ENCODE results near the gene CNOT3.

DNA sequence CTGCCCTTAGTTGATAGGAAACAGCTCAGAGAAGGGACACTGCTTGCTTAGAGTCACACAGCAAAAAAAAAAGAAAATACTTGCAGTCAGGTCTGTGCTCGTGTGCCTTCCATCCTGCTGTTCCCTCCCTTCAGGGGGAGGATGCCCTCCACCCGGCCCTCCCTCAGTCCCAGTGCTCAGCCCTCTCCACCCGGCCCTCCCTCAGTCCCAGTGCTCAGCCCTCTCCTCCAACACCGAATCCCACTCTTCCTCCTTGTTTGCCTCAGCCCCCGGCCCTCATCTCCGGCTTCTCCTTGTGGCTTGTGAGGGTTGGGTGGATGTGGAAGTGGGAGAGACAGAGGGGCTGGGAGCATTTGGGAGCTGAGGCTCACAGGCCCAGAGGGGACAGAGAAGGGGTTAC, 27.9 kb upstream of the CNOT3 start:
- TF ChIP-seq CTCF (IDR thresholded peaks at IDR 0.05) (no peak), POLR2A (IDR thresholded peaks at IDR 0.05) (no peak)

Measured in body of pancreas (tissue), 4 donors.